WERI-Rb-1 (cell line): Measurements from ENCODE around the gene CBFA2T3.

ENCODE experiments used
- DNase-seq: peaks from one replicate; pipeline ENCODE4 v3.0.0-alpha.2; 2020
- H3K27ac ChIP-seq: fragments of 250-450 bp; sonication (Bioruptor Pico); 2 replicates; pipeline ENCODE4 v1.5.1; 2020; ENCODE audit warnings: mild to moderate bottlenecking, moderate library complexity
- H3K27me3 ChIP-seq: fragments of 250-450 bp; sonication (Bioruptor Pico); 2 replicates; pipeline ENCODE4 v1.5.1; 2021; ENCODE audit warnings: mild to moderate bottlenecking, low read depth, moderate library complexity; ENCODE audit not compliant: insufficient read depth, severe bottlenecking
- H3K36me3 ChIP-seq: fragments of 250-450 bp; sonication (Bioruptor Pico); 2 replicates; pipeline ENCODE4 v1.5.1; 2020; ENCODE audit warnings: mild to moderate bottlenecking, moderate library complexity
- H3K4me3 ChIP-seq: 2 replicates; pipeline ENCODE4 v1.5.1; 2011; ENCODE audit warnings: low read depth, mild to moderate bottlenecking, control low read depth, low read length
- H3K9me3 ChIP-seq: fragments of 250-450 bp; sonication (Bioruptor Pico); 2 replicates; pipeline ENCODE4 v1.5.1; 2021; ENCODE audit warnings: mild to moderate bottlenecking, moderate library complexity; ENCODE audit not compliant: severe bottlenecking
- TF ChIP-seq, protein P1 (sequence below): IDR thresholded peaks from 2 replicates; pipeline ENCODE4 v1.5.1; 2011; ENCODE audit warnings: low read depth, mild to moderate bottlenecking, control low read depth, inconsistent platforms, low read length

CBFA2T3 gene

DNA sequence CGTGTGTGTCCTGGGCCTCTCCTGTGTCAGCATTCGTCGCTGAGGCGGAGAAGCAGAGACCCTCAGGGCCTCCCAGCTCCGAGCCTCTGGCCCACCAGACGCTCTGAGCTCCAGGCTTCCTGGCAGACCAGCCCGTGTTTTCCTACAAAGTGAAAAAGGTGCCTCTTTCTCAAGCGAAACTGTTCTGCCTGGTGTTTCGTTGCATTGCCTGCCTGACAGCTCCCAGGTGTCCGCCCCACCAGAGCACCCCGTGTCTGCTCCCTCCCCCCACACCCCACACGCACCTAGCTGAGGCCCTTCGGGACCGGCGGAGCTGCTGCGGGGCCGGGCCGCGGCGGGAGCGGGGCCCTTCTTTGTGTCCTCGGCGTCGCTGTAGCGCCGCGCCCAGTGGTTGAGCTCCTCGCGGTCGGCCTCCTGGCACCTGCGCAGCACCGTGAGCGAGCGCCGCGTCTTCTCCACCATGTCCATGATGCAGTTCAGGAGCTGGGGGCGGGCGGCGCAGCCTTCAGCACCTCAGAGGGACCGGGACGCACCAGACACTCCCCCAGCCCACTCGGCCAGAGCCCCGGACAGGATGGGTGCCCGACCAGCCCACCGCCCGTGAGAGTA lies 95.9 kb downstream of the CBFA2T3 start:
- no peaks in the 10 kb centered on the region for H3K9me3 ChIP-seq
- H3K27ac ChIP-seq, result no peak overlapping the region
- H3K36me3 ChIP-seq, result peaks cover 8% of the 10 kb centered on the region
- no peak overlapping the region for H3K4me3 ChIP-seq
- no peak for DNase-seq
- no peaks in the 10 kb centered on the region for H3K27me3 ChIP-seq
- TF ChIP-seq, protein P1, sequence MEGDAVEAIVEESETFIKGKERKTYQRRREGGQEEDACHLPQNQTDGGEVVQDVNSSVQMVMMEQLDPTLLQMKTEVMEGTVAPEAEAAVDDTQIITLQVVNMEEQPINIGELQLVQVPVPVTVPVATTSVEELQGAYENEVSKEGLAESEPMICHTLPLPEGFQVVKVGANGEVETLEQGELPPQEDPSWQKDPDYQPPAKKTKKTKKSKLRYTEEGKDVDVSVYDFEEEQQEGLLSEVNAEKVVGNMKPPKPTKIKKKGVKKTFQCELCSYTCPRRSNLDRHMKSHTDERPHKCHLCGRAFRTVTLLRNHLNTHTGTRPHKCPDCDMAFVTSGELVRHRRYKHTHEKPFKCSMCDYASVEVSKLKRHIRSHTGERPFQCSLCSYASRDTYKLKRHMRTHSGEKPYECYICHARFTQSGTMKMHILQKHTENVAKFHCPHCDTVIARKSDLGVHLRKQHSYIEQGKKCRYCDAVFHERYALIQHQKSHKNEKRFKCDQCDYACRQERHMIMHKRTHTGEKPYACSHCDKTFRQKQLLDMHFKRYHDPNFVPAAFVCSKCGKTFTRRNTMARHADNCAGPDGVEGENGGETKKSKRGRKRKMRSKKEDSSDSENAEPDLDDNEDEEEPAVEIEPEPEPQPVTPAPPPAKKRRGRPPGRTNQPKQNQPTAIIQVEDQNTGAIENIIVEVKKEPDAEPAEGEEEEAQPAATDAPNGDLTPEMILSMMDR, result no peak

DNA sequence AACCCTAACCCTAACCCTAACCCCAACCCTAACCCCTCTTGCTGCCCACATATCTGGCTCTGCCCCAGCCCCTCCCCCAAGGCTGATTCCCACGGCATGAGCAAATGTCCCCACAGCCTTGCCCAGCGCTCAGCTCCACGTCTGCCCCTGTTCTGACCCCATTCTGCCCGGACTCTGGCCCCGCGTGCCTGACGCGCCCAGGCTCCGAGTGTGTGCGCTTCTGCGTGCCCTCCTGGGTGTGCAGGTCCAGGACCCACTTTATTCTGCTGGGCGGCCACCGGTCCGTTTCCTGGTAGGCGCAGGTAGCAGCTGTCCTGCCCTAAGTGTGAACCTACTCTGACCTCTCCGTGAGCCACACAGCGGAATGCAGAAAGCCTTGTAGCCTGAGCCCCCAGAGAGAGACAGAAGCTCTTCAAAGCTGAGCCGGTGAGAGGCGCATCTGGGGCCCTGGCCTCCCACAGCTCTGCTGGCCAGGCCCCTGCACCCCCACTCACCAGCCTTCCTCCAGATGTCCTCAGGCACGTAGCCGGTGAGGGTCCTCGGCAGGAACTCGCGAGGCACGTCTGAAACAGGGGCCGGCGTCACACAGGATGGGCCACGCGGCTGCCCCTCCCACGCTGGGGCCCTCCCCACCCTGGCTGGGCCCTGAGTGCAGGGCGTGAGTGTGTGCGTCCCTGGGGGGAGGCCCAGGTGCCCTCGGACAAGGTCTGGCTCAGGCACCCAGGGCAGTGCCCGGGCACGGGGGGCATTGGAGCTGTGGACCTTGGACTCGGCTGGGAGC lies 96.6 kb downstream of the CBFA2T3 start:
- Histone ChIP-seq H3K27ac (no peak overlapping the region), H3K4me3 (no peak overlapping the region), H3K36me3 (peaks cover 8% of the 10 kb centered on the region), H3K27me3 (no peaks in the 10 kb centered on the region), H3K9me3 (no peaks in the 10 kb centered on the region)
- no peak for DNase-seq
- TF ChIP-seq, protein P1, result no peak

DNA sequence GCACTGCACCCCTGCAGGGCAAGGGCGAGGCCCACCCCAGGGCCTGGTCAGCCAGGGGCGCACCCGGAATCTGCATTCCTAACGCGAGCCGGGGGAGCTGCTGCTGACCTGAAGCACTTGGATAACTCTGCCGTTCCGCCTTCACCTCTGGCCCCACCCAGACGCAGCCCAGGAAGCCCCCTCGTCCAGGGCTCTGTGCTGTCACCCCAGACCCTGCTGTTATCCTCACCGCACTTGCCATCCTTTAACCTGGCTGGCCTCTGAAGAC lies 97.3 kb downstream of the CBFA2T3 start:
- DNase-seq, result no peak
- Histone ChIP-seq H3K9me3 (no peaks in the 10 kb centered on the region), H3K36me3 (peaks cover 6% of the 10 kb centered on the region), H3K4me3 (no peak overlapping the region), H3K27ac (no peak overlapping the region), H3K27me3 (no peaks in the 10 kb centered on the region)
- TF ChIP-seq, protein P1, result no peak

DNA sequence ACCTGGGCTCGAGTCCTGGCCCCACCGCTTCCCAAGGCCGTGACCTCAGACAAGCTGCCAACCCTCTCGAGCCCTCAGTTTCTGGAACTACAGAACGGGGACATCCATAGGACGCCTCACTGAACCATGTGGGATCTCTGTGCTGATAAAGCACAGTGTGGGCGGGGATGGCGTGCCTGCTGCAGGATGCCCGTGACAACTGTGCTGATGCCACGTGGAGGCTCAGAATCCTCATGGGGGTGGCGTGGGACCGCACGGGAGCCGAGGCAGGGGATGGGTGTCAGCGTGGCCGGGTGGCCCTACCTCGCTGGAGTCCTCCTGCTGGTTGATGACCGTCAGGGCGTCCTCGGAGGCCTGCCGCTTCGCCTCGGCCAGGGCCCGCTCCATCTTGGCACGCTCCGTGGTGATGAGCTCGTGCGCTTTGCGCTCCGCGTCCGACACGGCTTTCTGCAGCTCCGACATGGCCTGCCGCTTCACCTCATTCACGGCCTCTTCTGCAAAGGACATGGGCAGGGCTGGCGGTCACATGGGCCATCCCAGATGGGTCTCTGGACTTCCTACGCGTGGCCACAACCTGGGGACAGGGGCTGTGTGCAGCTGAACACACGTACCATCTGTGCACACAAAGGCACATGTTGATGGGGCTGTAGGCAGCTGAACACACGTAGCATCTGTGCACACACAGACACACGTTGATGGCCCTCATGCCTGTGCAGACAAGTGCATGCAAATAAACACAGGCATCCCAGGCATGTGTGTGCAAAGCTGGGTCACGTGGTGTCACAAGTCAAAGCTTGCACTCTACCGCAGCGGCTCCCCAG lies 97.8 kb downstream of the CBFA2T3 start:
- no peak overlapping the region for H3K27ac ChIP-seq
- H3K36me3 ChIP-seq, result peaks cover under 1% of the 10 kb centered on the region
- H3K9me3 ChIP-seq, result no peaks in the 10 kb centered on the region
- TF ChIP-seq, protein P1, result no peak
- no peak overlapping the region for H3K4me3 ChIP-seq
- no peaks in the 10 kb centered on the region for H3K27me3 ChIP-seq
- DNase-seq, result no peak

DNA sequence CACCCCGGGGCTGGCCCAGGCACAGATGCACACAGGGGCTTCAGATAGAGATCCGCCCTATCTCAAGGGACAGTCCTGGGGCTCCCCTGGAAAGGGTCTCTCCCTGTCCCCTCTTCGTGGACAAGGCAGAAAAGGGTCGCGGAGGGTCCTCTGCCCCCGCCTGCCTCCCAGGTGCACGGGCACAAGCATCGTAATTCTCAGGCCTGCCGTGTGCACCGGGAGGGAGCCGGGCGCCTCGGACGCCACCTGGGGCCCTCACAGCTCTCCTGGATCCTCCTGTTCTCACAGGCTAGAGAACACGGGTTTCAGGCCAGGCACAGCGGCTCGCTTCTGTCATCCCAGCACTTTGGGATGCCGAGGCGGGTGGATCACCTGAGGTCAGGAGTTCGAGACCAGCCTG lies 98.7 kb downstream of the CBFA2T3 start:
- DNase-seq, result no peak
- no peak overlapping the region for H3K27ac ChIP-seq
- TF ChIP-seq, protein P1, result no peak
- H3K9me3 ChIP-seq, result no peaks in the 10 kb centered on the region
- H3K27me3 ChIP-seq, result no peaks in the 10 kb centered on the region
- H3K36me3 ChIP-seq, result no peaks in the 10 kb centered on the region; the same call in 1 of the 2 replicates
- H3K4me3 ChIP-seq, result no peak overlapping the region
